Adrenal gland (tissue), 12 donors: ENCODE results near the gene ABHD16B. TPM values are rescaled to one million over a fixed set of nuclear protein-coding genes. Genes with fewer than 3 reads are reported as not detected.

Experiments used
- DNase-seq, 7 donors: peaks; one replicate each; pipeline ENCODE4 v3.0.0-alpha.2; 2019 to 2020
- H3K27ac ChIP-seq, 5 donors: fragments of 200-600 bp; sonication (generic) in 4 of 5; 1 replicate in 3 of 5; 2 replicates in 2 of 5; pipeline versions ENCODE4 v1.5.1 to v1.8.0; 2016 to 2020; ENCODE audit warnings: mild to moderate bottlenecking in 1 of 5
- H3K27me3 ChIP-seq: fragments of 200-600 bp; 2 replicates; pipeline ENCODE4 v1.8.0; 2021
- H3K36me3 ChIP-seq, 2 donors: fragments of 200-600 bp; replicated peaks in 1 of 2; 1 replicate in 1 of 2; 2 replicates in 1 of 2; pipeline versions ENCODE4 v1.5.1 to v1.8.0; 2018 to 2022
- H3K4me1 ChIP-seq, 2 donors: fragments of 200-600 bp; replicated peaks in 1 of 2; 1 replicate in 1 of 2; 2 replicates in 1 of 2; pipeline versions ENCODE4 v1.5.1 to v1.8.0; 2018 to 2021
- H3K4me3 ChIP-seq, 4 donors: fragments of 200-600 bp; sonication (generic) in 3 of 4; one replicate each; pipeline ENCODE4 v1.5.1; 2016 to 2018
- H3K9me3 ChIP-seq, 3 donors: fragments of 200-600 bp; sonication (generic) in 1 of 3; replicated peaks in 1 of 3; 1 replicate in 2 of 3; 2 replicates in 1 of 3; pipeline versions ENCODE4 v1.5.1 to v1.8.0; 2016 to 2021
- POLR2A ChIP-seq, 2 donors: fragments of 450-650 bp; IDR thresholded peaks; one replicate each; pipeline ENCODE4 v1.6.1; 2017; ENCODE audit warnings: antibody characterized with exemption in 2 of 2, mild to moderate bottlenecking in 2 of 2, moderate library complexity in 1 of 2
- WGBS, 4 donors: extraction: QIAGEN DNeasy Blood & Tissue Kit in 2 of 4; methylation state at CpG; one replicate each; pipeline versions ENCODE4 v1.1.5 to v1.1.7; 2013 to 2017; 5-methylcytosine and 5-hydroxymethylcytosine counted together
- intact Hi-C, 2 donors: fragments of 100-400 bp; cut with DNase I; formaldehyde crosslinking; loops; one replicate each; pipeline versions ENCODE4 v1.14.1 to v1.15.0; 2022 to 2023
- polyA plus RNA-seq, 3 donors: library from polyadenylated mRNA; stranded (reverse); fragments of 200-250 nt in 2 of 3; fragments of 350-450 nt in 1 of 3; fragmentation: Illumina TruSeq in 1 of 3; extraction: RNeasy Lipid Tissue Mini Kit (QIAGEN cat#74804) in 1 of 3; gene quantifications; one replicate each; pipeline ENCODE4 v1.2.3, GENCODE V29; 2013 to 2014
- total RNA-seq, 9 donors: library from RNA; depleted of rRNA in 4 of 9; stranded (reverse); fragments of >200 nt in 4 of 9; fragments of 120-200 nt in 1 of 9; fragmentation: NEBNext Ultra II Directional in 1 of 9; extraction: Animal tissue kit (Norgen Biotek cat#: 25700) in 1 of 9; gene quantifications; one replicate each; pipeline versions ENCODE4 v1.1.0 to v1.2.4, GENCODE V29; 2013 to 2023
- TF ChIP-seq, protein P1 (sequence below), 6 experiments: fragments of 450-650 bp in 4 of 6; fragments of 200-600 bp in 2 of 6; sonication (generic) in 1 of 6; IDR thresholded peaks; 1 replicate in 5 of 6; 2 replicates in 1 of 6; pipeline versions ENCODE4 v1.5.1 to v1.8.0; 2016 to 2021; ENCODE audit warnings: antibody characterized with exemption in 6 of 6, mild to moderate bottlenecking in 2 of 6, moderate library complexity in 1 of 6
- donor health status: healthy with polysubstance abuse.
- donor health status: Bipolar disorder and iron deficiency.
- donor health status: DM: yes; HTN: yes; CAD: no.
- donor health status: DM: no; HTN: no; CAD: no.
- donor health status: DM: no; HTN: no; CAD: no.
- donor health status: DM: yes; HTN: yes; CAD: no.

The ABHD16B gene
- total and polyA plus RNA-seq, 12 donors = 0.54 to 1.2 TPM; not detected in 10

GRCh38 chr20:63840405-63840828 lies 20.9 kb upstream of the ABHD16B start:
- H3K27ac ChIP-seq = no peak overlapping the region
- no peaks in the 10 kb centered on the region for H3K27me3 ChIP-seq
- DNase-seq = no peak
- no peaks in the 10 kb centered on the region for H3K36me3 ChIP-seq
- intact Hi-C loops = no loop called here
- TF ChIP-seq, protein P1, sequence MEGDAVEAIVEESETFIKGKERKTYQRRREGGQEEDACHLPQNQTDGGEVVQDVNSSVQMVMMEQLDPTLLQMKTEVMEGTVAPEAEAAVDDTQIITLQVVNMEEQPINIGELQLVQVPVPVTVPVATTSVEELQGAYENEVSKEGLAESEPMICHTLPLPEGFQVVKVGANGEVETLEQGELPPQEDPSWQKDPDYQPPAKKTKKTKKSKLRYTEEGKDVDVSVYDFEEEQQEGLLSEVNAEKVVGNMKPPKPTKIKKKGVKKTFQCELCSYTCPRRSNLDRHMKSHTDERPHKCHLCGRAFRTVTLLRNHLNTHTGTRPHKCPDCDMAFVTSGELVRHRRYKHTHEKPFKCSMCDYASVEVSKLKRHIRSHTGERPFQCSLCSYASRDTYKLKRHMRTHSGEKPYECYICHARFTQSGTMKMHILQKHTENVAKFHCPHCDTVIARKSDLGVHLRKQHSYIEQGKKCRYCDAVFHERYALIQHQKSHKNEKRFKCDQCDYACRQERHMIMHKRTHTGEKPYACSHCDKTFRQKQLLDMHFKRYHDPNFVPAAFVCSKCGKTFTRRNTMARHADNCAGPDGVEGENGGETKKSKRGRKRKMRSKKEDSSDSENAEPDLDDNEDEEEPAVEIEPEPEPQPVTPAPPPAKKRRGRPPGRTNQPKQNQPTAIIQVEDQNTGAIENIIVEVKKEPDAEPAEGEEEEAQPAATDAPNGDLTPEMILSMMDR (IDR thresholded peaks at IDR 0.05) = no peak
- WGBS, 4 donors = 78 to 90% (median 88%) methylated on average over 6 to 11 of the region's 11 CpGs
- no peak overlapping the region for H3K4me3 ChIP-seq
- H3K9me3 ChIP-seq = no peaks in the 10 kb centered on the region
- H3K4me1 ChIP-seq = no peaks in the 10 kb centered on the region

DNA sequence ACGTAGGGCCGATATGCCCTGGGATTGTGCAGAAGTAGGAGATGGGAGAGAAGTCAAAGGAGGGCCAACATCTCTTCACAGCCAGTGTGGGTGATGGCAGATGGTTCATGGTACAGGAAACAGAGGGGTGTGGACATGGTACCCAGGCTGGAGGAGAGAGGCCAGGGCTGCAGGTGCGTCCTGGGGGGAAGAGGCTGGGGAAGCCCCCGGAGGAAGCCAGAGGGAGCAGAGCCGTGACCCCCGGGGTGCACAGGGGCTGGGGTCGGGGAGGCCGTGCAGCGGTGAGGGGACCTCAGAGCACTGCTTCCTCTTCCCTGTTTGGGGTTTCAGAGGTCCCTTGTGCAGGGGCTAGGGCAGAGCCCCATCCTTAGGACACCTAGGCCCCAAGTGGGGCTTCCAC lies 19.0 kb upstream of the ABHD16B start:
- Histone ChIP-seq H3K4me1 (peaks cover 10 to 12% of the 10 kb centered on the region in 2 donors), H3K36me3 (no peaks in the 10 kb centered on the region), H3K27me3 (no peaks in the 10 kb centered on the region), H3K4me3 (no peak overlapping the region), H3K27ac (no peak overlapping the region), H3K9me3 (no peaks in the 10 kb centered on the region)
- WGBS, 4 donors = 59 to 83% (median 72%) methylated on average over 6 to 9 of the region's 9 CpGs
- TF ChIP-seq POLR2A (IDR thresholded peaks at IDR 0.05) = no peak
- TF ChIP-seq, protein P1 (IDR thresholded peaks at IDR 0.05) = no peak
- DNase-seq = no peak
- intact Hi-C loops = no loop called here

GRCh38 chr20:63843222-63843621 lies 18.1 kb upstream of the ABHD16B start:
- no peak overlapping the region for H3K27ac ChIP-seq
- WGBS, 4 donors = 90 to 95% (median 92%) methylated on average over 12 of the region's 12 CpGs
- no peak overlapping the region for H3K4me3 ChIP-seq
- no peaks in the 10 kb centered on the region for H3K9me3 ChIP-seq
- no peaks in the 10 kb centered on the region for H3K36me3 ChIP-seq
- peaks cover 10 to 17% of the 10 kb centered on the region in 2 donors for H3K4me1 ChIP-seq
- DNase-seq = no peak
- TF ChIP-seq POLR2A (IDR thresholded peaks at IDR 0.05) = no peak
- TF ChIP-seq, protein P1 (IDR thresholded peaks at IDR 0.05) = no peak
- no peaks in the 10 kb centered on the region for H3K27me3 ChIP-seq
- intact Hi-C loops = no loop called here

GRCh38 chr20:63843778-63844177 lies 17.5 kb upstream of the ABHD16B start:
- Histone ChIP-seq H3K27me3 (no peaks in the 10 kb centered on the region), H3K4me3 (no peak overlapping the region), H3K4me1 (peaks cover 10 to 17% of the 10 kb centered on the region in 2 donors), H3K9me3 (no peaks in the 10 kb centered on the region), H3K27ac (peak overlapping the region in 1 of 5 donors; percentile 3), H3K36me3 (no peaks in the 10 kb centered on the region)
- intact Hi-C loops = no loop called here
- no peak for TF ChIP-seq POLR2A (IDR thresholded peaks at IDR 0.05)
- TF ChIP-seq, protein P1 (IDR thresholded peaks at IDR 0.05) = no peak
- DNase-seq = no peak
- 63 to 73% (median 72%) methylated on average over 9 to 16 of the region's 16 CpGs for WGBS, 4 donors
